22Rv1 (cell line): ENCODE data around the gene BTG1.

Source experiments
- CTCF ChIP-seq: fragments of 450-650 bp; IDR thresholded peaks from 2 replicates; pipeline ENCODE4 v1.5.1; 2017; ENCODE audit warnings: mild to moderate bottlenecking
- ZFX ChIP-seq: fragments of 450-650 bp; IDR thresholded peaks from 2 replicates; pipeline ENCODE4 v1.6.1; 2017; ENCODE audit warnings: antibody characterized with exemption, borderline replicate concordance

DNA sequence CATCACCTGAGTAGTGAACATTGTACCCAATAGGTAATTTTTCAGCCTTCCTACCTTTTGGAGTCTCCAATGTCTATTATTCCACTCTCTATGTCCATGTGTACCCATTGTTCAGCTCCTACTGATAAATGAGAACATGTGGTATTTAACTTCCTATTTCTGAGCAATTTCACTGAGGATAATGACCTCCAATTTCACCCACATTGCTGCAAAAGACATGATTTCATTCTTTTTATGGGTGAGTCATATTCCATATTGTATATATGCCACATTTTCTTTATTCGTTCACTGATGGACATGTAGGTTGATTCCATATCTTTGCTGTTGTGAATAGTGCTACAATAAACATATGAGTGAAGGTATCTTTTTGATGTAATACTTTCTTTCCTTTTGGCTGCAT lies 16.4 kb upstream of the BTG1 start:
- TF ChIP-seq CTCF (no peak), ZFX (no peak)
